Measurements from ENCODE around the gene SSTR5. TPM values are rescaled to one million over a fixed set of nuclear protein-coding genes. Genes with fewer than 3 reads are reported as not detected.

The SSTR5 gene
- total RNA-seq, 4 donors from 2014 or later = not detected

DNA sequence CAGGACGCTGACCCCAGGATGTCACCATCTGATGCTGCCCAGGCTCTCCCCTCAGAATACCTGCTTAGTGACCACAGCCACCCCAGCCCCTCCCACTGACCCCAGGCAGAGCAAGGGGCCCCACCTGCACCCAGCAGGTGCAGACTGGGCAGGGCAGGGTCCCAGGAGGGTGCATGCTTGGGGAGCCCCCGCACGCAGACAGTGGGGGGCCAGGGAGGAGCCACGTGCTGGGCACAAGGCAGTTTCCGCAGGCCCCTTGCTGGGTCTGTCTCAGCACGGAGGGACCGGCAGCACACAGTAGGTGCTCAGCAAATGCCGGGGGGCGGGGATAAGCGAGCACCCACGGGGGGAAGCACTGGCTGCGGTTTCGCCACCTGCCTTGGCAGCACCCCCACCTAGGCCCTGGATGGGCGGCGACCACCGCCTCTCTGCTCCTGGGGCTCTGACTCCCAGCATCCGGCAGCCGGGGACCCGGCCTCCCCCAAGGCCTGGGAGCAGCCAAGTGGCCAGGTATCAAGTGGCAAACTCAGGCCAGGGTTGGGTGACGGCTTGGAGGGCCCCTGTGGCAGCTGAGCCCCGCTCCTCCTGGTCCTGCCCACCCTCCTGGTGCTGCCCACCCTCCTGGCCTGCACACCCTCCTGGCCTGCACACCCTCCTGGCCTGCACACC is 18.7 kb upstream of the SSTR5 start:
- Histone ChIP-seq H3K9me3 (peaks cover 0 to 23% (median 0%) of the 10 kb centered on the region in 3 donors), H3K27me3 (peaks cover 94% of the 10 kb centered on the region), H3K4me1 (peaks cover 0 to 7% (median 3%) of the 10 kb centered on the region in 3 donors), H3K27ac (no peak overlapping the region), H3K4me3 (no peak overlapping the region), H3K36me3 (no peaks in the 10 kb centered on the region)
- no peak for ATAC-seq
- TF ChIP-seq POLR2A (IDR thresholded peaks at IDR 0.05) (no peak), POLR2AphosphoS5 (IDR thresholded peaks at IDR 0.05) (no peak), EP300 (IDR thresholded peaks at IDR 0.05) (no peak)
- WGBS, 2 donors (ENCODE audit: low coverage in 1 of 2) = no CpG with 5 or more reads among the region's 21 CpGs

DNA sequence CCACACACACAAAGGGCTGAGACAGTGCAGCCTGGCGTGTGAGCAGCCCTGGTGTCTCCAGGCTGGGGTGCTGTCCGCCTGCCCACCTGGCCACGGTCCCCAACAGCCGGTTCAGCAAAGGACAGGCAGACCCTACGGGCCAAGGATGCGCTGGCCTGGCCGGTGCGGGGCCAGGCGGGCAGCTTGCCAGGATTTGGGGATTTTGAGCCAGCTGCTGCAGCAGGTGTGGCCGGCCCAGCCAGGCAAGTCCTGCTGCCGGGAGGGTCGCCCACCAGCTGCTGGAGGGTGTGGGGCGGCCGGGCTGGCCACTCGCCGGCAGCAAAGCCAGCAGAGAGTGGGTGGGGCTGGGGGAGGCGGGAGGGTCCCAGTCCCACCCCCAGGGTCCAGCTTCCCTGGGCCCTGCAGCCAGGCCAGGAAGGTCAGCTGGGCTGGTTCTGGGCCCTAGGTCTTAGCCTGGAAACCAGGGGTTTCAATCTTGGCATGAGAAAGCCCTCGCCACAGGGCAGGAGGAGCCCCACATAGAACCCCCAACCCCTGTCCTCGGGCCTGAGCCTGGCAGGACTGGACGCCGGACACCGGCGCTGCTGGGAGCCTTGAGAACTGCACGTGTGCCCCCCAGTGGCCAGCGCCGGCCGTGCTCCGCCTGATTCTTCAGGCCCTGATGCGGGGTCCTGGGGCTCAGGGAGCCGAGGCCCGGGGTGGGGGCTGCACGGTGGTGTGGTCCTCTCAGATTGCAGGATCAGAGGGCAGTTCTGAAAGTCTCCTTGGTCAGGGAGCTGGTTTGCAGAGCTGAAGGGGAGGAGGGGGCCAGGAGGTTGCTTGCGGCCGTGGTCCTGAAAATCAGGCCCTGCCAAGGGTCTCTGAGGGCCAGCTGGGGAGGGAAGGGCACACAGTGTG is 17.6 kb upstream of the SSTR5 start:
- Histone ChIP-seq H3K4me1 (peaks cover 0 to 7% (median 3%) of the 10 kb centered on the region in 3 donors), H3K36me3 (no peaks in the 10 kb centered on the region), H3K9me3 (peaks cover 0 to 34% (median 0%) of the 10 kb centered on the region in 3 donors), H3K27me3 (peaks cover 88% of the 10 kb centered on the region), H3K4me3 (no peak overlapping the region), H3K27ac (no peak overlapping the region)
- WGBS, 2 donors (ENCODE audit: low coverage in 1 of 2) = no CpG with 5 or more reads among the region's 34 CpGs
- TF ChIP-seq, protein P1, sequence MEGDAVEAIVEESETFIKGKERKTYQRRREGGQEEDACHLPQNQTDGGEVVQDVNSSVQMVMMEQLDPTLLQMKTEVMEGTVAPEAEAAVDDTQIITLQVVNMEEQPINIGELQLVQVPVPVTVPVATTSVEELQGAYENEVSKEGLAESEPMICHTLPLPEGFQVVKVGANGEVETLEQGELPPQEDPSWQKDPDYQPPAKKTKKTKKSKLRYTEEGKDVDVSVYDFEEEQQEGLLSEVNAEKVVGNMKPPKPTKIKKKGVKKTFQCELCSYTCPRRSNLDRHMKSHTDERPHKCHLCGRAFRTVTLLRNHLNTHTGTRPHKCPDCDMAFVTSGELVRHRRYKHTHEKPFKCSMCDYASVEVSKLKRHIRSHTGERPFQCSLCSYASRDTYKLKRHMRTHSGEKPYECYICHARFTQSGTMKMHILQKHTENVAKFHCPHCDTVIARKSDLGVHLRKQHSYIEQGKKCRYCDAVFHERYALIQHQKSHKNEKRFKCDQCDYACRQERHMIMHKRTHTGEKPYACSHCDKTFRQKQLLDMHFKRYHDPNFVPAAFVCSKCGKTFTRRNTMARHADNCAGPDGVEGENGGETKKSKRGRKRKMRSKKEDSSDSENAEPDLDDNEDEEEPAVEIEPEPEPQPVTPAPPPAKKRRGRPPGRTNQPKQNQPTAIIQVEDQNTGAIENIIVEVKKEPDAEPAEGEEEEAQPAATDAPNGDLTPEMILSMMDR (IDR thresholded peaks at IDR 0.05) = peak in 3 of 4 experiments; percentile 79 to 87 (median 80)
- TF ChIP-seq POLR2A (IDR thresholded peaks at IDR 0.05) = no peak
- peak; percentile 67 for ATAC-seq

DNA sequence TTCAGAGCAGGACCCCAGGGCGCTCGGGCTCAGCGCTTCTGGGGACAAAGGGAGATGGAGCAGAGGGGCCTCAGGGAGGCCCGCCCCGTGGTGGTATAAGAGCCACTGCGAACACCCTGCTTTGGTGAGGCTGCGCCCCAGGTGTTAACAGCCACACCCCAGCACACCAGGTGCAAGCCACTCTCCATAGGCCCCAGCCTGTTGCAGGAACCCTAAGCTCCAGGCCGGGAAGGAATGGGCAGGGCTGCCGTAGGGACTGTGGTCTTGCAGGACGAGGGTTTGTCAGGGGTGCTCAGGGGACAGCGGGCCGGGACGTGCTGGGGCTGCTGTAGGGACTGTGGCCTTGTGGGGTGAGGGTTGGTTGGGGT is 17.0 kb upstream of the SSTR5 start:
- TF ChIP-seq POLR2AphosphoS5 (IDR thresholded peaks at IDR 0.05) (no peak), EP300 (IDR thresholded peaks at IDR 0.05) (no peak), POLR2A (IDR thresholded peaks at IDR 0.05) (no peak)
- TF ChIP-seq, protein P1 (IDR thresholded peaks at IDR 0.05) = no peak
- ATAC-seq = no peak
- Histone ChIP-seq H3K36me3 (no peaks in the 10 kb centered on the region), H3K4me3 (no peak overlapping the region), H3K27ac (no peak overlapping the region), H3K9me3 (peaks cover 0 to 34% (median 0%) of the 10 kb centered on the region in 3 donors), H3K4me1 (peaks cover 0 to 7% (median 3%) of the 10 kb centered on the region in 3 donors), H3K27me3 (peaks cover 86% of the 10 kb centered on the region)
- WGBS, 2 donors (ENCODE audit: low coverage in 1 of 2) = no CpG with 5 or more reads among the region's 13 CpGs

DNA sequence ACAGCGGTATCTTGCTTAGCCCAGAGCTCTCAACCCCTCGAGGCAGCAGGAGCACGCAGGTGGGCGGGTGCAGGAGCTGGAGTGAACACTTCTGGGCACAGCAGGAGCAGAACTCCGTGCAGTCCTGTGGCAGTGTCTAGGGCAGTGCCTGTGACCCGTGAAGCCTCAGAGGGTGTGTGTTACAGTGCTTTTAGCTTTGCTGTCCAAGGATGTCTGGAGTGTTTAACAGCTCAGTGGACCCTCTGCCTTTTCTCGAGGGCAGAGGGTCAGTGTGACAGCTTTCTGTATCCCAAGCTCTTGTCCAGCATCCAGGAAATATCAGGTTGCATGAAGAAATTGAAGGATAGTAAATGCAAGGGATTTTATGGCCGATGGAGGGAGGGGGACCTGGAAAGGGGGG is 16.4 kb upstream of the SSTR5 start:
- no peak for ATAC-seq
- TF ChIP-seq, protein P1 (IDR thresholded peaks at IDR 0.05) = no peak
- no peak for TF ChIP-seq POLR2AphosphoS5 (IDR thresholded peaks at IDR 0.05)
- TF ChIP-seq POLR2A (IDR thresholded peaks at IDR 0.05) = no peak
- no peak for TF ChIP-seq EP300 (IDR thresholded peaks at IDR 0.05)
- Histone ChIP-seq H3K4me1 (peaks cover 0 to 7% (median 3%) of the 10 kb centered on the region in 3 donors), H3K4me3 (no peak overlapping the region), H3K9me3 (peaks cover 0 to 34% (median 0%) of the 10 kb centered on the region in 3 donors), H3K36me3 (no peaks in the 10 kb centered on the region), H3K27me3 (peaks cover 87% of the 10 kb centered on the region), H3K27ac (no peak overlapping the region)
- no CpG with 5 or more reads among the region's 8 CpGs for WGBS, 2 donors (ENCODE audit: low coverage in 1 of 2)

DNA sequence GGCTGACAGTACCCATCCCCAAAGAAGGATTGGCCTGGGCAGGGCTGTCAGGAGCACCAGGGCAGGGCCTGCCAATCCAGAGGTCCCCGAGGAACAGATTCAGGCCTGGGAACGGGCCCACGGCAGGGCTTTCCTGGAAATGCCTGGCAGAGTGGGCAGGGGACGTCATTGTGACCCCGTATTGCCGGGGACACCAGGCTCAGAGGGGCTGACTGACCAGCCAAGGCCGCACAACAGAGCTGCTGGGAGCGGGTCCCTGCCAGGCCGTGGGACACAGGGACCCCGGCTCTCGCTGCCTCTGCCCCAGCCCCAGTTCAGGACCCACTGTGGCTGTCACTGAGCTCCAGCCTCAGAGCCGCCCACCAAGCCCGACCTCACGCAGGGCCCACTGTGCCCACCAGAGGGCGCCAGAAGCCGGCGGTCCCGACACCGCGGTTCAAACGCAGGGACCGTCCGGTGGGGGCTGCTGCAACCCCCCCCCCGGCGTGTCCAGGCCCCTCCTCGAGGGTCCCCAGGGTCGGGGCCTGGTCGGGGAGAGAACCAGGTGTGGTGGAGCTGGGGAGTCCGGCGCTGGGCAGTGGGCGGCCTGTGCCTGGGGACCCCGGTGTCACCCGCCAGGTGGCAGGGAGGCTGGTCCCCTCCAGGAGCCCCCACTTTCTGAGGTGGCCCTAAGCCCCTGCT is 15.2 kb upstream of the SSTR5 start:
- no CpG with 5 or more reads among the region's 33 CpGs for WGBS, 2 donors (ENCODE audit: low coverage in 1 of 2)
- no peak overlapping the region for H3K27ac ChIP-seq
- H3K9me3 ChIP-seq = peaks cover 0 to 34% (median 0%) of the 10 kb centered on the region in 3 donors
- H3K36me3 ChIP-seq = no peaks in the 10 kb centered on the region
- no peak for ATAC-seq
- no peak overlapping the region for H3K4me3 ChIP-seq
- TF ChIP-seq POLR2AphosphoS5 (IDR thresholded peaks at IDR 0.05) = no peak
- TF ChIP-seq, protein P1 (IDR thresholded peaks at IDR 0.05) = peak in 3 of 4 experiments; percentile 59 to 82 (median 63)
- peaks cover 0 to 7% (median 3%) of the 10 kb centered on the region in 3 donors for H3K4me1 ChIP-seq
- peaks cover 87% of the 10 kb centered on the region for H3K27me3 ChIP-seq

Measured in gastroesophageal sphincter (tissue), 4 donors.